Endothelial cell of coronary artery (primary cell): ENCODE results near the gene MISP3. TPM values are rescaled to one million over a fixed set of nuclear protein-coding genes. Genes with fewer than 3 reads are reported as not detected.

Experiments
- total RNA-seq: library from RNA; depleted of rRNA; stranded (reverse); fragments of >200 nt; gene quantifications from 2 replicates; pipeline ENCODE4 v1.2.3, GENCODE V29; 2014

Gene MISP3
- total RNA-seq: 0.09 TPM in 2 replicates

GRCh38 chr19:14072535-14073260 lies at the start of gene MISP3:
Gene MISP3, plus strand, starts transcription at chr19:14072786. Its CDS starts 524 bp downstream, at chr19:14073310.

GRCh38 chr19:14027856-14028450 lies 44.6 kb upstream of the MISP3 start, which contains the start of gene RLN3:
Gene RLN3, plus strand, starts transcription at chr19:14028148. Its CDS starts 57 bp downstream, at chr19:14028205.

GRCh38 chr19:14031719-14032480 lies 40.7 kb upstream of the MISP3 start, which contains the start of gene IL27RA:
Gene IL27RA, plus strand, starts transcription at chr19:14031762. Its CDS starts 111 bp downstream, at chr19:14031873.

GRCh38 chr19:14061751-14062557 lies 10.6 kb upstream of the MISP3 start, which contains the start of gene PALM3:
Gene PALM3, minus strand, starts transcription at chr19:14062076. Its CDS starts 96 bp downstream, at chr19:14061980.

GRCh38 chr19:14085309-14085995 lies 12.9 kb downstream of the MISP3 start, which contains the start of gene C19orf67:
Gene C19orf67, minus strand, starts transcription at chr19:14085783. Its CDS starts 156 bp downstream, at chr19:14085627.

GRCh38 chr19:14090509-14091080 lies 18.0 kb downstream of the MISP3 start, which contains the start of gene SAMD1:
Gene SAMD1, minus strand, starts transcription at chr19:14090751.

GRCh38 chr19:14117668-14118164 lies 45.1 kb downstream of the MISP3 start, which contains the start of gene PRKACA:
Gene PRKACA, minus strand, starts transcription at chr19:14117762. Its CDS starts 215 bp downstream, at chr19:14117547.

Other genes with a start within 250 kb of the MISP3 start
- not detected in 2 replicates for gene NANOS3, start 195.7 kb upstream of the MISP3 start, total RNA-seq
- 0.54 and 0.66 TPM in 2 replicates for gene BRME1, start 166.7 kb upstream of the MISP3 start, total RNA-seq
- 5.4 and 7.2 TPM in 2 replicates for gene CC2D1A, start 166.6 kb upstream of the MISP3 start, total RNA-seq
- gene PODNL1, start 134.4 kb upstream of the MISP3 start, total RNA-seq: 0.09 TPM in 2 replicates
- gene DCAF15, start 120.3 kb upstream of the MISP3 start, total RNA-seq: 9.7 and 11.1 TPM in 2 replicates
- 2.8 and 3.4 TPM in 2 replicates for gene RFX1, start 66.5 kb upstream of the MISP3 start, total RNA-seq
- not detected in 2 replicates for gene RLN3, start 44.6 kb upstream of the MISP3 start, total RNA-seq
- 5.9 and 8.5 TPM in 2 replicates for gene IL27RA, start 41.0 kb upstream of the MISP3 start, total RNA-seq
- gene PALM3, start 10.7 kb upstream of the MISP3 start, total RNA-seq: under 0.01 and 0.18 TPM in 2 replicates
- gene C19orf67, start 13.0 kb downstream of the MISP3 start, total RNA-seq: not detected in 2 replicates
- 17.1 and 24.1 TPM in 2 replicates for gene SAMD1, start 18.0 kb downstream of the MISP3 start, total RNA-seq
- gene PRKACA, start 45.0 kb downstream of the MISP3 start, total RNA-seq: 35.7 and 45.3 TPM in 2 replicates
- gene ASF1B, start 63.8 kb downstream of the MISP3 start, total RNA-seq: 6.2 and 16.7 TPM in 2 replicates
- gene ADGRL1, start 133.4 kb downstream of the MISP3 start, total RNA-seq: 1.7 and 3.7 TPM in 2 replicates